T-helper 17 cell (primary cell): Measurements from ENCODE around the gene PHF3. TPM values are rescaled to one million over a fixed set of nuclear protein-coding genes. Genes with fewer than 3 reads are reported as not detected.
A peak's percentile ranks its signal among the peaks of the same experiment; 100 is the strongest.

Source experiments
- ATAC-seq: fragments of 150-1000 bp; cut with Tn5 transposase; 2 replicates; pipeline ENCODE4 v1.10.0; 2021; ENCODE audit warnings: mild to moderate bottlenecking, moderate library complexity
- DNase-seq, 3 donors: peaks; one replicate each; pipeline versions ENCODE4 v3.0.0 to v3.0.0-alpha.2; 2020 to 2021
- H3K9me3 ChIP-seq: one replicate; pipeline ENCODE4 v1.7.0; 2013; ENCODE audit warnings: low read length, mild to moderate bottlenecking; ENCODE audit not compliant: control insufficient read depth, poor library complexity, severe bottlenecking
- H3K27ac Mint-ChIP-seq: one replicate; pipeline ENCODE4 v1.8.0; 2022; ENCODE audit warnings: mild to moderate bottlenecking, moderate library complexity, mixed read lengths
- H3K27me3 Mint-ChIP-seq: one replicate; pipeline ENCODE4 v1.8.0; 2022; ENCODE audit warnings: mixed read lengths
- H3K36me3 Mint-ChIP-seq: one replicate; pipeline ENCODE4 v1.8.0; 2022; ENCODE audit warnings: low read depth, mixed read lengths
- H3K4me1 Mint-ChIP-seq: one replicate; pipeline ENCODE4 v1.8.0; 2022; ENCODE audit warnings: mild to moderate bottlenecking, mixed read lengths
- H3K4me3 Mint-ChIP-seq: one replicate; pipeline ENCODE4 v1.8.0; 2022; ENCODE audit warnings: mild to moderate bottlenecking, moderate library complexity, mixed read lengths
- total RNA-seq, 4 donors: library from RNA in 2 of 4; stranded (reverse) in 2 of 4; gene quantifications; one replicate each; pipeline ENCODE4 v1.2.3 and lab custom pipeline; 2022 to 2026

PHF3 gene
- total RNA-seq, 2 donors from 2014 or later, result 87.6 to 88.3 TPM

DNA sequence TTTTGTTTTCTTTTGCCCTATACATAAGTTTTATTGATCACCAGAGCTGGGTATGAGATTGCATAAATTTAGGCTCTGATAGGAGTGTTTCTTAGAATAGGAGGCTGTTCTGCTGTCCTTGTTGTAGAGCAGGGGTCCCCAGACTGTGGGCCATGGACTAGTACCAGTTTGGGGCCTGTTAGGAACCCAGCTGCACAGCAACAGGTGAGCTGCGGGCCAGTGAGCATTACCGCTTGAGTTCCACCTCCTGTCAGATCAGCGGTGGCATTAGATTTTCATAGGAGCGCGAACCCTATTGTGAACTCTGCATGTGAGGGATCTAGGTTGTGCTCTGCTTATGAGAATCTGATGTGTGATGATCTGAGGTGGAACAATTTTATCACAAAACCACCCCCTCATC lies 26.2 kb downstream of the PHF3 start:
- no peaks in the 10 kb centered on the region for H3K9me3 ChIP-seq
- no peak for ATAC-seq

DNA sequence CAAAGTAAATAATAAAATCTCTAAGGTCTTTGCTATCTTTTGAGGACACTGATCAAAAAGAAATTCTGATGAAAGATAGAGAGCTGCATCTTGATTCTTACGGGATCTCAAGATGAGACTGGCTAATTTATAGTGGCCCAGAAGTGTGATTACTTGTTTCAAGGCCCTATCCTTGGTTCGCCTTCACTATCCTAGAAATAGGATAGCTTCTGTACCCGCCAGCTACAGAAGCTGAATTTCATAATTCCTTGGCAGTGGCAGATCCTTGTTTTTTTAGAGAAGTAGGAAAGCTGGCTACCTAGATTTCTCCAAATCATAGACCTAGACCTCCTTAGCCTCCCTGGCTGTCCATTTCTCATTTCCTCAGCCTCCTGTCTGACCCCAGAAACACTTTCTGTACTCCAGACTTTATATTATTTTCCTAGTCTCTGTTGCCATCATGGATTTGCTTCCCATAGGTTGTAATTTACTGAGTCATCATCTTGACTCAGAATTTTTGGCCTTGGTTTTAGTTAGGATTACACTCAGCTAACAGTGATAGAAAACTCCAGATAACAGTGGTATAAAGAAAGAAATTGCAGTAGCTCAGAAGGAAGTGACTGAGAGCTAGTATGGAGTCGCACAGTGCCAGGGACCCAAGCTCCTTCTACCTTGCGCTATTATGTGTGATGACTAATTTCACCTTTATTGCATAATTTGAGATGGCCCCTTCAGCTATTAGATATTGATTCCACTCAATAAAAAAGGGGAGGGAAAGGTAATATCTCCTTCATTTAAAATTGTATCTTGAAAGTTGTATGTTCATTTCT lies 27.7 kb downstream of the PHF3 start:
- ATAC-seq, result no peak
- no peak for DNase-seq
- Mint-ChIP-seq H3K36me3 (no peaks in the 10 kb centered on the region), H3K4me1 (peaks cover 38% of the 10 kb centered on the region), H3K4me3 (no peak overlapping the region), H3K27me3 (no peaks in the 10 kb centered on the region), H3K27ac (no peak overlapping the region)
- H3K9me3 ChIP-seq, result no peaks in the 10 kb centered on the region

More for the DNA sequence above, 26.2 kb downstream of the PHF3 start:
- no peak for DNase-seq
- Mint-ChIP-seq H3K4me3 (no peak overlapping the region), H3K4me1 (peaks cover 45% of the 10 kb centered on the region), H3K36me3 (no peaks in the 10 kb centered on the region), H3K27me3 (no peaks in the 10 kb centered on the region), H3K27ac (no peak overlapping the region)

DNA sequence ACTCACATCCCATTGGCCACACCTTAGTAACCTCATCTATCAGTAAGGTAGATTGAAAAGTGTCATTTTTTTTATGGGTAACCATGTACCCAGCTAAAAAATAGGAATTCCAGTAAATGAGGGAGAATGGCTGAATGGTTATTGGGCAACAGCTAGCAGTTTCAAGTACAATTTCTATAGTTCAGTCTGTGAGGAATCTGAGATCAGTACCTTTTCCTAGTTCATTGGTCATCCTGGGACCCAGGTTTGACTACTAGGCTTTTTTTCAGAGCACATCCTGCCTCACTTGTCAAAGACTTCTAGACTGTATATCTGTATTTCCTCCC lies 28.3 kb downstream of the PHF3 start:
- H3K27me3 Mint-ChIP-seq, result no peaks in the 10 kb centered on the region
- H3K27ac Mint-ChIP-seq, result no peak overlapping the region
- no peak overlapping the region for H3K4me3 Mint-ChIP-seq

DNA sequence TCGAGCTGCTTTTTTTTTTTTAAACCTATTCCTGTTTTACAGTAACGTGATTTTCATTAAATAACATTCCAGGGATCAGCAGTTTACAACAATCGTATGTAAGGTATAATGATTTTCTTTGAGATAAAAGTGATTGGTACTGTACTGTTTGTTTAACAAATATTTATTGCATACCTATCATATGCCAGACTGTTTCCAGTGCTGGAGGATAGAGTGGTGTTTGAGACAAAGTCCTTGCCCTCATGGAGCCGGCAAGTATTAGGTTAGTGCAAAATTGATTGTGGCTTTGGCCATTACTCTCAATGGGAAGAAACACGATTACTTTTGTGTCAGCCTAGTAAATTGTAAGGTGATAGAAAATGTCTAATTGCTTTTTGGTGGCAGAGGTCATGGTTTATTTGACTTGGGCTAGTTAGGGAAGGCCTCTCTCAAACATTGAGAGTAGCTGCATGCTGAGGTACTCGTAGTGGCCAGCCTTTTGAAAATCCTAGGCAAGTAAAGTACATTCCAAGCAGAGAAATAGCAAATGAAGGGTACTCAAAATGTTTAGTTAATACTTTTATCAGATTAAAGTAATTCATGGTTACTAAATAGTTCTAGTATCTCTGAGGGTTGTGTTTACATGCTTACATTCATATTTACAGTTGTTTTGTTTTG lies 35.6 kb downstream of the PHF3 start:
- Mint-ChIP-seq H3K4me3 (no peak overlapping the region), H3K27me3 (no peaks in the 10 kb centered on the region), H3K4me1 (peaks cover 27% of the 10 kb centered on the region), H3K27ac (no peak overlapping the region), H3K36me3 (no peaks in the 10 kb centered on the region)
- DNase-seq, result no peak
- H3K9me3 ChIP-seq, result no peaks in the 10 kb centered on the region
- no peak for ATAC-seq

More for the DNA sequence above, 28.3 kb downstream of the PHF3 start:
- DNase-seq, result no peak
- H3K36me3 Mint-ChIP-seq, result no peaks in the 10 kb centered on the region
- peaks cover 36% of the 10 kb centered on the region for H3K4me1 Mint-ChIP-seq
- ATAC-seq, result no peak
- no peaks in the 10 kb centered on the region for H3K9me3 ChIP-seq

DNA sequence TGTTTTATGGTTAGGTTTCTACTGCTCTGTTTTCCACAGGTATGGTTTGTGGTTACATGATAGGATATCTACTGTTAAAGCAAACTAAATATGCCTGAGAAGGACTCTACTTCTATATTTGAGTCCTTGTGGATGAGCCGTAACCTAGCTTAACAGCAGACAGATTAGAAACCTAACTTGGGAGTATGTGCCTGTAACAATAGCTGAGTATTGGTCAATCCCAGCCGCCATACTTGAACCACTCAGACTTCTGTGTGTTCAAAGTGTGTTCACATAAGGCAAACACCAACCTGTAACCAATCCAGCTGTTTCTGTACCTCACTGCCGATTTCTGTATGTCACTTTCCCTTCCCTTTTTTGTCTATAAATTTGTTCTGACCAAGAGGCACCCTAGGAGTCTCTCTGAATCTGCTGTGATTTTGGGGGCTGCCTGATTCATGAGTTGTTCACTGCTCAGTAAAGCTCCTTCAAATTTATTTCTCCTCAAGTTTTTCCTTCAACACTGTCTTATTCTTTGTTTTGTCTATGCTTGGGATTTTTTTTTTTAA lies 37.1 kb downstream of the PHF3 start:
- H3K27me3 Mint-ChIP-seq, result no peaks in the 10 kb centered on the region
- no peak overlapping the region for H3K4me3 Mint-ChIP-seq
- H3K27ac Mint-ChIP-seq, result peak overlapping the region; percentile 51
- H3K36me3 Mint-ChIP-seq, result no peaks in the 10 kb centered on the region
- H3K9me3 ChIP-seq, result no peaks in the 10 kb centered on the region
- DNase-seq (no peak), ATAC-seq (no peak)
- peaks cover 23% of the 10 kb centered on the region for H3K4me1 Mint-ChIP-seq

DNA sequence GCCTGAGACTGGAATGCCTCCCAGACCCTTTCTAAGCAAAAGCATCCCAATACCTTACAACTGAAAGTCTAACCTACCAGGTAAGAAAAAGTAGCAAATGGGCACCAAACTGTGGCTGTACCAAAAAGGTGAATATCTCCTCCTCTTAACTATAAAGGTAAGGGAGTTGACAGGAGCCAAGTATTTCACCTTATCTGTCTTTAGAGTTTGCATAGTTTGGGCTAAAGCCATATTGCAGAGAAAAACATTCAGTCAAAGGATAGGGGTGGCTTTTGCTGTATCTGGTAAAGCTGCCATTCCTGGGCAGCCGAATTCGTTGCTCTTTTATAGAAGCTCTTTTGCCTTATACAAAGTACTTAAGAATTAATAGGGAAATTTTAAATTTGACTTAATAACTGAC lies 38.1 kb downstream of the PHF3 start:
- H3K9me3 ChIP-seq, result no peaks in the 10 kb centered on the region
- Mint-ChIP-seq H3K4me1 (peaks cover 22% of the 10 kb centered on the region), H3K27me3 (no peaks in the 10 kb centered on the region), H3K4me3 (no peak overlapping the region), H3K36me3 (no peaks in the 10 kb centered on the region), H3K27ac (no peak overlapping the region)
- ATAC-seq (no peak), DNase-seq (no peak)

DNA sequence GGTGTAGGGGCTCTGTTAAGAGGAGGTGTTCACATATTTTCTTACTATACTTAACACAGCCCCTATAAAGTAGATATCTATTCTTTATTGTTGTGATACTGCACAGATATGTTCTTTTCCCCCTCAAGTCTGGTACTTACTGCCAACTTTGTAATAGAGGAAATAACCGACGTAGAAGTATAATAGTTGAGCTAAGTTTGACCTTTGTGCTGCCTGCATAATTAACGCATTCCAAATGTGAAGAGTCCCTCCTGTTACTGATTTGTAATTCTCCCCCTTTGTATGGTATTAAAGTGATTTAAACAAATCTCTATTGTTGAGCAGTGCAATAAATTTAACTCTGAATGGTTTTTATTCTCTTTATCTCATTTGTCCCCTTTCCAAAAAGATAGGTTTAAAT lies 39.0 kb downstream of the PHF3 start:
- peaks cover 22% of the 10 kb centered on the region for H3K4me1 Mint-ChIP-seq

DNA sequence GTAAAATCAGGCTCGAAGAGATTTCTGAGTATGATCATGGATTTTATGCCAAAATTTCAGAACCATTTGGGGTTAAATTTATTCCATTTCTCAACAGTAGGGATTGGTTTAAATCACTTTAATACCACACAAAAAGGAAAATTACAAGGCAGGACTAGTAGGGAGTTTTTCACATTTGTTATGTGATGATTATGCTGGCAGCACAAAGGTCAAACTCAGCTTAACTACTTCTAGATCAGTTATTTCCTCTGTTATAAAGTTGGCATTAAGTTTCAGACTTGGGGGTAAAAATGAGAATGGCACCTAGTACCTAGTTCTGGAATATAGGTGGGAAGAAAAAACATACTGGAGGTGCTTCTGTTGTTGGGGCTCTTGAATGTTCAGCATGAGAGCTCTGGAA lies 39.5 kb downstream of the PHF3 start:
- H3K27me3 Mint-ChIP-seq, result no peaks in the 10 kb centered on the region
- ATAC-seq (no peak), DNase-seq (no peak)
- no peak overlapping the region for H3K4me3 Mint-ChIP-seq
- H3K27ac Mint-ChIP-seq, result no peak overlapping the region
- H3K36me3 Mint-ChIP-seq, result peaks cover 2% of the 10 kb centered on the region
- H3K4me1 Mint-ChIP-seq, result peaks cover 22% of the 10 kb centered on the region
- H3K9me3 ChIP-seq, result no peaks in the 10 kb centered on the region

More for the DNA sequence above, 39.0 kb downstream of the PHF3 start:
- no peak overlapping the region for H3K4me3 Mint-ChIP-seq
- no peak for DNase-seq
- peaks cover 2% of the 10 kb centered on the region for H3K36me3 Mint-ChIP-seq
- no peaks in the 10 kb centered on the region for H3K27me3 Mint-ChIP-seq
- H3K27ac Mint-ChIP-seq, result no peak overlapping the region
- no peaks in the 10 kb centered on the region for H3K9me3 ChIP-seq
- no peak for ATAC-seq

DNA sequence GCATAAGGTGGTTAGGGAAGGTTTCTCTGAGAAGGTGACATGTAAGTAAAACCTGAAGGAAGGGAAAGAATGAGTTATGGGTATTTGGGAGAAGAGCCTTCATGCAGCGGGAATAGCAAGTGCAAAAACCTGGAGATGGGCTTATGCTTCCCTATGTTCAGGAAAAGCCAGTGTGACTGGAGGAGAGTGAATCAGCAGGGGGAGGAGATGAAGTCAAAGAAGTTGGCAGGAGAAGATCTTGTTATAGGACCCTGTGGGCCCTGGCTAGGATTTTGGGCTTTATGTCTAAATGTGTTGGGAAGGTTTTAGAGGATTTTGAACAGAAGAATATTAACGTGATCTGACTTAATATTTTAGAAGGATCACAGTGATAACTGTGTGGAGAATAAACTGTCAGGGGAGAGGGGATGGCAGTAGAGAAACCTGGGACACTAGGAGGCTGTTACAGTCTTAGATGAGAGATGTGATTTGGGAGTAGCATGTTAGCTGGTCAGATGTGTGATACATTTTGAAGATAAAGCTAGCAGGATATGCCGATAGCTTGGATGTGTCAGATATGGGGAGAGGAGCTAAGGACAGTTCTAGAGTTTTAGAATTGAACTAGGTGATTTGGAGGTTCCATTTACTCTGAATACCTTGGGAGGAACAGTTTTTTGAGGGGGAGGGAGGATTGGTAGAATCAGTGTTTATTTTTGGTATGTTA lies 41.0 kb downstream of the PHF3 start:
- H3K27ac Mint-ChIP-seq, result no peak overlapping the region
- H3K4me1 Mint-ChIP-seq, result peaks cover 32% of the 10 kb centered on the region
- no peak overlapping the region for H3K4me3 Mint-ChIP-seq
- no peaks in the 10 kb centered on the region for H3K27me3 Mint-ChIP-seq
- peaks cover 14% of the 10 kb centered on the region for H3K36me3 Mint-ChIP-seq
- DNase-seq (no peak), ATAC-seq (no peak)
- H3K9me3 ChIP-seq, result no peaks in the 10 kb centered on the region

DNA sequence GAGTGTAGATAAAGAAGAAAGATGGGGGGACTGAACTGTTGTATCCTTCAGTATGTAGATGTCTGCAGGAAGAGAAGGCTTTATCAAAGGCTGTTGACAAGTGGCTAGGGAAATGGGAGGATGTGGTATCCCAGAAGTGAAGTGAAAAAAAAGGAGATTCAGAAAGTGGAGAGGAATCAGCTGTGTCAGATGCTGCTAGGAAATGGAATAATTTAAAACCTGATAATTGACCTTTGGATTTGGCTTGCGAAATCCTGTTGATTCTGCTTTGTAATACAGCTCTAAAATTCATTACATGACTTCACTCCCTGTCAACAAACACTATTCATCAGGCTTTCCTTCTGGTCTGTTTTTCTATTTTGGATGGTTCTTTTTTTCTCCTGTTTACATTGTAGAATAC lies 41.7 kb downstream of the PHF3 start:
- H3K4me1 Mint-ChIP-seq, result peaks cover 34% of the 10 kb centered on the region
- ATAC-seq, result no peak
- H3K36me3 Mint-ChIP-seq, result peaks cover 14% of the 10 kb centered on the region
- DNase-seq, result no peak
- H3K27me3 Mint-ChIP-seq, result no peaks in the 10 kb centered on the region
- no peak overlapping the region for H3K4me3 Mint-ChIP-seq
- no peaks in the 10 kb centered on the region for H3K9me3 ChIP-seq
- H3K27ac Mint-ChIP-seq, result no peak overlapping the region

DNA sequence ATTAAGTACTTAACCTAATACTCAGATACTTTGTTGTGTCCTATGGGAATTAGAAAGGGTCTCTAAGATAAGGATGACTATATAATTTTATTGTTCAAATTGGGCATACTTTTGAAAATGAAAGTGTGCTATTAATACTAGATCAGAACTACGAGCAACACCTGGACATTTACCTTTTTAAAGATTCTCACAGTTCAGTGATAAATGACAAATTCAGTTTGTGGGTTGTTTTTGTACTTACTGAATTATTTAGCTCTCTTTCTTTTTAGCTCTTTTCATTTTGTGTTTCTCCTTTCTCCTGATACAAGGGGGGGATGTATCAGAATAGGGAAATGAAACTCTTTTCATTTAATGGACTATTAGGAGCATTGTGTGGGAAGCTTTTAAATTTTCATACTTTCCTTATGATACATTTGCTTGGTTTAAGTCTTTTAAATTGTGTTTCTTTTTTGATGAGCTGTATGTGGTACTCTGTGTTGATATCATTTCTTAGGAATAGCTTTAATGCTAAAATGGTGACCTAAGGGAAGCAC lies 47.5 kb downstream of the PHF3 start:
- Mint-ChIP-seq H3K27ac (no peak overlapping the region), H3K4me1 (peaks cover 42% of the 10 kb centered on the region), H3K36me3 (peaks cover 24% of the 10 kb centered on the region), H3K27me3 (no peaks in the 10 kb centered on the region), H3K4me3 (no peak overlapping the region)
- no peaks in the 10 kb centered on the region for H3K9me3 ChIP-seq
- ATAC-seq (no peak), DNase-seq (no peak)

DNA sequence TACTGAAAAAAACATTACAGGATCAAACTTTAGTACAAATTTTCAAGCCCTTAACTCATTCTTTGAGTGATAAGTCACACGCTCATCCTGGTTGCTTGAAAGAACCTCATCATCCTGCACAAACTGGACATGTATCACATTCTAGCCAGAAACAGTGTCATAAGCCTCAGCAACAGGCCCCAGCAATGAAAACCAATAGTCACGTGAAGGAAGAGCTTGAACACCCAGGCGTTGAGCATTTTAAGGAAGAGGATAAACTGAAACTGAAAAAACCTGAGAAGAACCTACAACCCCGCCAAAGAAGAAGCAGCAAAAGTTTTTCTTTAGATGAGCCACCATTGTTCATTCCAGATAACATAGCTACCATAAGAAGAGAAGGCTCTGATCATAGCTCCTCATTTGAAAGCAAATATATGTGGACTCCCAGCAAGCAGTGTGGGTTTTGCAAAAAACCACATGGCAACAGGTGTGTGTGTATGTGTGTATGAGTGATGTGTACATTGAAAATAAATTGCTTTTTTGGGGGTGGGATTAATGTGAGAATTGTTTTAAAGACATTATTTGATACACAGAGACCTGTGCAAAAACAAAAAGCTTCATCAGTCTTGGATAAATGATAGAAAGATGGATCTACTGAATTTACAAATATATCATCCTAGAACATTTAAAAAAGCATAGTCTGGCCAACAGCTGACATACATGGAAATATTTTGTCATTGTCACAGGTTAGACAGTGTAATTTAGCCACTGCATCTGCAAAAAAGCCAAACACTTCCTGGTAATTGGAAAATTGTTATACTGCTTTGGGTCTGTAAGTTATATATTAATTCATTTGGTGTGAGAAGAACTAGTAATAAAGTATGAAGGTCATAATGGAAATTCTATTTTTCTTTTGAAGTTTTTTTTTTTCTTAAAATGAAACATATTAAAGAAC lies 50.1 kb downstream of the PHF3 start:
- peak overlapping the region; percentile 39 for H3K4me3 Mint-ChIP-seq

More for the DNA sequence above, 50.1 kb downstream of the PHF3 start:
- no peaks in the 10 kb centered on the region for H3K9me3 ChIP-seq
- peaks cover 17% of the 10 kb centered on the region for H3K36me3 Mint-ChIP-seq
- DNase-seq (no peak), ATAC-seq (peak; percentile 45)
- H3K4me1 Mint-ChIP-seq, result peaks cover 25% of the 10 kb centered on the region
- H3K27me3 Mint-ChIP-seq, result no peaks in the 10 kb centered on the region
- peak overlapping the region; percentile 59 for H3K27ac Mint-ChIP-seq
